Measurements from ENCODE around the gene FMN2.
A peak's percentile ranks its signal among the peaks of the same experiment; 100 is the strongest.

The FMN2 gene

DNA sequence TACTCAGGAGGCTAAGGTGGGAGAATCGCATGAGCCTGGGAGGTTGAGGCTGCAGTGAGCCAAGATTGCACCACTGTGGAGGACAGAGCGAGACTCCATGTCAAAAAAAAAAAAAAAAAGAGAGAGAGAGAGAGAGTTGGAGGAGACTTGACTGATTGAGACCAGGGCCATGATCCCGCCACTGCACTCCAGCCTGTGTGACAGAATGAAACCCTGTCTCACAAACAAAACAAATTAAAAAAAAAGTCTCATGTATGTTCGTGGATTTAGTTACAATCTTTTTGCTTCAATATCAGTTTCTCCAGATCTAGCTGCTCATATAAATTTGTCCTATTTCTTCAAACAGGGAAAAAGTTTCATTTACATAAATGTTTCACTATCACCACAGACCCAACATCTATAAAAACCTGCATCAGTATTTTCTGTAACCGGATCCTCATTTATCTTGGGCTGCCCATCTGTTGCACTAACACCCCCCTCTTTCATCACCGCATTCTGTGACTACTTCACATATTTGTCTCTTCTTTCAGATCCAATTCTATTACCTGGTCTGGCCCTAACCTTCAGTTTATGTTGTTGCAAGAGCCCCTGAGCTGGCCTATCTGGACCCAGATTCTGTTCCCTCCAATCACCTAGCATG, 393.2 kb downstream of the FMN2 start (continued):
- TF ChIP-seq ZFP41 (tag by site-specific recombination; IDR thresholded peaks at IDR 0.05; ENCODE audit: borderline replicate concordance) (no peak), HOXD13 (CRISPR knock-in tag; IDR thresholded peaks at IDR 0.05; ENCODE audit: borderline replicate concordance) (no peak), ZNF10 (tag by site-specific recombination; IDR thresholded peaks at IDR 0.05) (no peak), GLI2 (tag by site-specific recombination; IDR thresholded peaks at IDR 0.05; ENCODE audit: borderline replicate concordance, low read depth) (no peak), ZNF24 (tag by site-specific recombination; IDR thresholded peaks at IDR 0.05) (0 out of 2 replicates have a peak, but pooled peaks have one; percentile 45), BCL11B (tag by site-specific recombination; IDR thresholded peaks at IDR 0.05; ENCODE audit: low read depth) (no peak; the same call in 1 of the 2 replicates), ZNF223 (tag by site-specific recombination; IDR thresholded peaks at IDR 0.05) (no peak), ZNF610 (tag by site-specific recombination; IDR thresholded peaks at IDR 0.05; ENCODE audit: borderline replicate concordance) (no peak), PRDM1 (tag by site-specific recombination; IDR thresholded peaks at IDR 0.05) (no peak), ZNF530 (tag by site-specific recombination; IDR thresholded peaks at IDR 0.05; ENCODE audit: low read depth) (no peak), BCL11A (tag by site-specific recombination; IDR thresholded peaks at IDR 0.05; ENCODE audit: low read depth) (peak; percentile 21; the same call in 1 of the 2 replicates), ZNF37A (tag by site-specific recombination; IDR thresholded peaks at IDR 0.05) (no peak), ZFP3 (tag by site-specific recombination; IDR thresholded peaks at IDR 0.05; ENCODE audit: low read depth) (no peak), ZNF560 (tag by site-specific recombination; IDR thresholded peaks at IDR 0.05; ENCODE audit: borderline replicate concordance) (no peak), ZNF707 (tag by site-specific recombination; IDR thresholded peaks at IDR 0.05) (no peak), ZNF133 (tag by site-specific recombination; IDR thresholded peaks at IDR 0.05) (no peak), ZNF48 (tag by site-specific recombination; IDR thresholded peaks at IDR 0.05) (no peak), ZNF132 (tag by site-specific recombination; IDR thresholded peaks at IDR 0.05; ENCODE audit: borderline replicate concordance) (no peak), ZNF426 (tag by site-specific recombination; IDR thresholded peaks at IDR 0.05) (no peak), ZNF501 (tag by site-specific recombination; IDR thresholded peaks at IDR 0.05) (no peak), ZNF555 (tag by site-specific recombination; conservative IDR thresholded peaks at IDR 0.05) (no peak)
- TF ChIP-seq, protein P1, sequence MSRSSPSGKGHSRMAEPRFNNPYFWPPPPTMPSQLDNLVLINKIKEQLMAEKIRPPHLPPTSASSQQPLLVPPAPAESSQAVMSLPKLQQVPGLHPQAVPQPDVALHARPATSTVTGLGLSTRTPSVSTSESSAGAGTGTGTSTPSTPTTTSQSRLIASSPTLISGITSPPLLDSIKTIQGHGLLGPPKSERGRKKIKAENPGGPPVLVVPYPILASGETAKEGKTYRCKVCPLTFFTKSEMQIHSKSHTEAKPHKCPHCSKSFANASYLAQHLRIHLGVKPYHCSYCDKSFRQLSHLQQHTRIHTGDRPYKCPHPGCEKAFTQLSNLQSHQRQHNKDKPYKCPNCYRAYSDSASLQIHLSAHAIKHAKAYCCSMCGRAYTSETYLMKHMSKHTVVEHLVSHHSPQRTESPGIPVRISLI (tag by site-specific recombination; IDR thresholded peaks at IDR 0.05), result peak; percentile 73; the same call in 1 of the 2 replicates
- TF ChIP-seq, protein P2, sequence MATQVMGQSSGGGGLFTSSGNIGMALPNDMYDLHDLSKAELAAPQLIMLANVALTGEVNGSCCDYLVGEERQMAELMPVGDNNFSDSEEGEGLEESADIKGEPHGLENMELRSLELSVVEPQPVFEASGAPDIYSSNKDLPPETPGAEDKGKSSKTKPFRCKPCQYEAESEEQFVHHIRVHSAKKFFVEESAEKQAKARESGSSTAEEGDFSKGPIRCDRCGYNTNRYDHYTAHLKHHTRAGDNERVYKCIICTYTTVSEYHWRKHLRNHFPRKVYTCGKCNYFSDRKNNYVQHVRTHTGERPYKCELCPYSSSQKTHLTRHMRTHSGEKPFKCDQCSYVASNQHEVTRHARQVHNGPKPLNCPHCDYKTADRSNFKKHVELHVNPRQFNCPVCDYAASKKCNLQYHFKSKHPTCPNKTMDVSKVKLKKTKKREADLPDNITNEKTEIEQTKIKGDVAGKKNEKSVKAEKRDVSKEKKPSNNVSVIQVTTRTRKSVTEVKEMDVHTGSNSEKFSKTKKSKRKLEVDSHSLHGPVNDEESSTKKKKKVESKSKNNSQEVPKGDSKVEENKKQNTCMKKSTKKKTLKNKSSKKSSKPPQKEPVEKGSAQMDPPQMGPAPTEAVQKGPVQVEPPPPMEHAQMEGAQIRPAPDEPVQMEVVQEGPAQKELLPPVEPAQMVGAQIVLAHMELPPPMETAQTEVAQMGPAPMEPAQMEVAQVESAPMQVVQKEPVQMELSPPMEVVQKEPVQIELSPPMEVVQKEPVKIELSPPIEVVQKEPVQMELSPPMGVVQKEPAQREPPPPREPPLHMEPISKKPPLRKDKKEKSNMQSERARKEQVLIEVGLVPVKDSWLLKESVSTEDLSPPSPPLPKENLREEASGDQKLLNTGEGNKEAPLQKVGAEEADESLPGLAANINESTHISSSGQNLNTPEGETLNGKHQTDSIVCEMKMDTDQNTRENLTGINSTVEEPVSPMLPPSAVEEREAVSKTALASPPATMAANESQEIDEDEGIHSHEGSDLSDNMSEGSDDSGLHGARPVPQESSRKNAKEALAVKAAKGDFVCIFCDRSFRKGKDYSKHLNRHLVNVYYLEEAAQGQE (tag by site-specific recombination; IDR thresholded peaks at IDR 0.05), result no peak
- TF ChIP-seq, protein P3, sequence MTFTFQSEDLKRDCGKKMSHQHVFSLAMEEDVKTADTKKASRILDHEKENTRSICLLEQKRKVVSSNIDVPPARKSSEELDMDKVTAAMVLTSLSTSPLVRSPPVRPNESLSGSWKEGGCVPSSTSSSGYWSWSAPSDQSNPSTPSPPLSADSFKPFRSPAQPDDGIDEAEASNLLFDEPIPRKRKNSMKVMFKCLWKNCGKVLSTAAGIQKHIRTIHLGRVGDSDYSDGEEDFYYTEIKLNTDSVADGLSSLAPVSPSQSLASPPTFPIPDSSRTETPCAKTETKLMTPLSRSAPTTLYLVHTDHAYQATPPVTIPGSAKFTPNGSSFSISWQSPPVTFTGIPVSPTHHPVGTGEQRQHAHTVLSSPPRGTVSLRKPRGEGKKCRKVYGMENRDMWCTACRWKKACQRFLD (tag by site-specific recombination; IDR thresholded peaks at IDR 0.05), result no peak
- TF ChIP-seq, protein P4, sequence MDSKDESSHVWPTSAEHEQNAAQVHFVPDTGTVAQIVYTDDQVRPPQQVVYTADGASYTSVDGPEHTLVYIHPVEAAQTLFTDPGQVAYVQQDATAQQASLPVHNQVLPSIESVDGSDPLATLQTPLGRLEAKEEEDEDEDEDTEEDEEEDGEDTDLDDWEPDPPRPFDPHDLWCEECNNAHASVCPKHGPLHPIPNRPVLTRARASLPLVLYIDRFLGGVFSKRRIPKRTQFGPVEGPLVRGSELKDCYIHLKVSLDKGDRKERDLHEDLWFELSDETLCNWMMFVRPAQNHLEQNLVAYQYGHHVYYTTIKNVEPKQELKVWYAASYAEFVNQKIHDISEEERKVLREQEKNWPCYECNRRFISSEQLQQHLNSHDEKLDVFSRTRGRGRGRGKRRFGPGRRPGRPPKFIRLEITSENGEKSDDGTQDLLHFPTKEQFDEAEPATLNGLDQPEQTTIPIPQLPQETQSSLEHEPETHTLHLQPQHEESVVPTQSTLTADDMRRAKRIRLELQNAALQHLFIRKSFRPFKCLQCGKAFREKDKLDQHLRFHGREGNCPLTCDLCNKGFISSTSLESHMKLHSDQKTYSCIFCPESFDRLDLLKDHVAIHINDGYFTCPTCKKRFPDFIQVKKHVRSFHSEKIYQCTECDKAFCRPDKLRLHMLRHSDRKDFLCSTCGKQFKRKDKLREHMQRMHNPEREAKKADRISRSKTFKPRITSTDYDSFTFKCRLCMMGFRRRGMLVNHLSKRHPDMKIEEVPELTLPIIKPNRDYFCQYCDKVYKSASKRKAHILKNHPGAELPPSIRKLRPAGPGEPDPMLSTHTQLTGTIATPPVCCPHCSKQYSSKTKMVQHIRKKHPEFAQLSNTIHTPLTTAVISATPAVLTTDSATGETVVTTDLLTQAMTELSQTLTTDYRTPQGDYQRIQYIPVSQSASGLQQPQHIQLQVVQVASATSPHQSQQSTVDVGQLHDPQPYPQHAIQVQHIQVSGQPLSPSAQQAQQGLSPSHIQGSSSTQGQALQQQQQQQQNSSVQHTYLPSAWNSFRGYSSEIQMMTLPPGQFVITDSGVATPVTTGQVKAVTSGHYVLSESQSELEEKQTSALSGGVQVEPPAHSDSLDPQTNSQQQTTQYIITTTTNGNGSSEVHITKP (tag by site-specific recombination; IDR thresholded peaks at IDR 0.05), result peak; percentile 74
- TF ChIP-seq, protein P5, sequence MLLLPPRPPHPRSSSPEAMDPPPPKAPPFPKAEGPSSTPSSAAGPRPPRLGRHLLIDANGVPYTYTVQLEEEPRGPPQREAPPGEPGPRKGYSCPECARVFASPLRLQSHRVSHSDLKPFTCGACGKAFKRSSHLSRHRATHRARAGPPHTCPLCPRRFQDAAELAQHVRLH (tag by site-specific recombination; IDR thresholded peaks at IDR 0.05), result peak; percentile 41; the same call in 1 of the 2 replicates
- TF ChIP-seq, protein P6, sequence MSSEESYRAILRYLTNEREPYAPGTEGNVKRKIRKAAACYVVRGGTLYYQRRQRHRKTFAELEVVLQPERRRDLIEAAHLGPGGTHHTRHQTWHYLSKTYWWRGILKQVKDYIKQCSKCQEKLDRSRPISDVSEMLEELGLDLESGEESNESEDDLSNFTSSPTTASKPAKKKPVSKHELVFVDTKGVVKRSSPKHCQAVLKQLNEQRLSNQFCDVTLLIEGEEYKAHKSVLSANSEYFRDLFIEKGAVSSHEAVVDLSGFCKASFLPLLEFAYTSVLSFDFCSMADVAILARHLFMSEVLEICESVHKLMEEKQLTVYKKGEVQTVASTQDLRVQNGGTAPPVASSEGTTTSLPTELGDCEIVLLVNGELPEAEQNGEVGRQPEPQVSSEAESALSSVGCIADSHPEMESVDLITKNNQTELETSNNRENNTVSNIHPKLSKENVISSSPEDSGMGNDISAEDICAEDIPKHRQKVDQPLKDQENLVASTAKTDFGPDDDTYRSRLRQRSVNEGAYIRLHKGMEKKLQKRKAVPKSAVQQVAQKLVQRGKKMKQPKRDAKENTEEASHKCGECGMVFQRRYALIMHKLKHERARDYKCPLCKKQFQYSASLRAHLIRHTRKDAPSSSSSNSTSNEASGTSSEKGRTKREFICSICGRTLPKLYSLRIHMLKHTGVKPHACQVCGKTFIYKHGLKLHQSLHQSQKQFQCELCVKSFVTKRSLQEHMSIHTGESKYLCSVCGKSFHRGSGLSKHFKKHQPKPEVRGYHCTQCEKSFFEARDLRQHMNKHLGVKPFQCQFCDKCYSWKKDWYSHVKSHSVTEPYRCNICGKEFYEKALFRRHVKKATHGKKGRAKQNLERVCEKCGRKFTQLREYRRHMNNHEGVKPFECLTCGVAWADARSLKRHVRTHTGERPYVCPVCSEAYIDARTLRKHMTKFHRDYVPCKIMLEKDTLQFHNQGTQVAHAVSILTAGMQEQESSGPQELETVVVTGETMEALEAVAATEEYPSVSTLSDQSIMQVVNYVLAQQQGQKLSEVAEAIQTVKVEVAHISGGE (tag by site-specific recombination; conservative IDR thresholded peaks at IDR 0.05; ENCODE audit: low read depth), result no peak
